Osteocyte (in vitro differentiated cells): Measurements from ENCODE around the gene ASTN2. TPM values are rescaled to one million over a fixed set of nuclear protein-coding genes. Genes with fewer than 3 reads are reported as not detected.
A peak's percentile ranks its signal among the peaks of the same experiment; 100 is the strongest.

ENCODE experiments used
- DNase-seq: peaks from one replicate; pipeline ENCODE4 v3.0.0; 2021; ENCODE audit warnings: mixed read lengths; ENCODE audit not compliant: unreplicated experiment; ENCODE audit errors: extremely low spot score
- H3K27ac Mint-ChIP-seq: one replicate; pipeline ENCODE4 v1.8.0; 2021; ENCODE audit warnings: mild to moderate bottlenecking, mixed read lengths; ENCODE audit not compliant: unreplicated experiment
- H3K27me3 Mint-ChIP-seq: one replicate; pipeline ENCODE4 v1.8.0; 2021; ENCODE audit warnings: mixed read lengths; ENCODE audit not compliant: unreplicated experiment
- H3K36me3 Mint-ChIP-seq: one replicate; pipeline ENCODE4 v1.8.0; 2021; ENCODE audit warnings: mixed read lengths; ENCODE audit not compliant: unreplicated experiment
- H3K4me1 Mint-ChIP-seq: one replicate; pipeline ENCODE4 v1.8.0; 2021; ENCODE audit warnings: mixed read lengths; ENCODE audit not compliant: unreplicated experiment
- H3K4me3 Mint-ChIP-seq: one replicate; pipeline ENCODE4 v1.8.0; 2021; ENCODE audit warnings: mild to moderate bottlenecking, moderate library complexity, mixed read lengths; ENCODE audit not compliant: unreplicated experiment
- H3K9me3 Mint-ChIP-seq: one replicate; pipeline ENCODE4 v1.8.0; 2021; ENCODE audit warnings: mixed read lengths; ENCODE audit not compliant: unreplicated experiment
- CTCF ChIP-seq: fragments of 200-600 bp; sonication (generic); IDR thresholded peaks from 2 replicates; pipeline ENCODE4 v1.5.0; 2021; ENCODE audit warnings: antibody characterized with exemption, mild to moderate bottlenecking, moderate library complexity
- total RNA-seq: library from RNA; stranded (reverse); gene quantifications from 2 replicates; pipeline ENCODE4 v1.2.1, GENCODE V29; 2021

ASTN2 gene
- total RNA-seq, 1 donor from 2014 or later, result 2.3 TPM

- peaks cover 43% of the 10 kb centered on the region for H3K27me3 Mint-ChIP-seq
- no peaks in the 10 kb centered on the region for H3K4me1 Mint-ChIP-seq
- DNase-seq, result no peak
- H3K4me3 Mint-ChIP-seq, result no peak overlapping the region
- no peaks in the 10 kb centered on the region for H3K36me3 Mint-ChIP-seq
- H3K27ac Mint-ChIP-seq, result no peak overlapping the region
- no peak for TF ChIP-seq CTCF
- no peaks in the 10 kb centered on the region for H3K9me3 Mint-ChIP-seq
Measured at GRCh38 chr9:116861321-116861720, 553.5 kb downstream of the ASTN2 start.

- Mint-ChIP-seq H3K36me3 (no peaks in the 10 kb centered on the region), H3K9me3 (no peaks in the 10 kb centered on the region), H3K4me1 (no peaks in the 10 kb centered on the region), H3K27ac (no peak overlapping the region), H3K27me3 (peaks cover 36% of the 10 kb centered on the region), H3K4me3 (no peak overlapping the region)
- peak; percentile 88 for TF ChIP-seq CTCF
- DNase-seq, result peak; percentile 88
Measured at GRCh38 chr9:116860509-116861120, 554.2 kb downstream of the ASTN2 start.

DNA sequence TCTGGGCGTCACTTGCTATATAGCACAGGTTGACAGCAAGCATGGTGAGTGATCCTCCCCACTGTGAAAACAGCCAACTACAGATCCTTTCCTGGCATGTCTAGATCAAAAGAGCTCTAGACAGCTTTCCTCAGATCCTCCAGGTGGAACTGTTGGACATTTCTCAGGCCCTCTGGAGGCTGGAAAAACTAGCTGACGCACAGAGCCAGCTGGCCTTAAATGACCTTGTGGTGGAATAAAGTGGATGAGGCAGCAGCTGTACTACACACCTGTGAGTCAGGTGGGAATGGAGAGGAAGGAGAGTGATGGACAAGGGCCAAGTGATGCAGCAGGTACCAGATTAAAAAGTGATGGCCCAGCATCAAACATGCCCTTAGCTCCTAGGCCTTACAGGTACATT lies 555.1 kb downstream of the ASTN2 start:
- Mint-ChIP-seq H3K27ac (no peak overlapping the region), H3K9me3 (no peaks in the 10 kb centered on the region), H3K36me3 (no peaks in the 10 kb centered on the region), H3K27me3 (peaks cover 42% of the 10 kb centered on the region), H3K4me3 (no peak overlapping the region), H3K4me1 (no peaks in the 10 kb centered on the region)
- TF ChIP-seq CTCF, result no peak
- DNase-seq, result no peak

- no peak overlapping the region for H3K4me3 Mint-ChIP-seq
- H3K9me3 Mint-ChIP-seq, result no peaks in the 10 kb centered on the region
- TF ChIP-seq CTCF, result no peak
- H3K27me3 Mint-ChIP-seq, result peaks cover 35% of the 10 kb centered on the region
- no peak overlapping the region for H3K27ac Mint-ChIP-seq
- DNase-seq, result no peak
- no peaks in the 10 kb centered on the region for H3K4me1 Mint-ChIP-seq
- no peaks in the 10 kb centered on the region for H3K36me3 Mint-ChIP-seq
Measured at GRCh38 chr9:116857321-116857720, 557.5 kb downstream of the ASTN2 start.

GRCh38 chr9:116855881-116856662 lies 558.8 kb downstream of the ASTN2 start:
- H3K27me3 Mint-ChIP-seq, result peaks cover 35% of the 10 kb centered on the region
- H3K36me3 Mint-ChIP-seq, result no peaks in the 10 kb centered on the region
- H3K27ac Mint-ChIP-seq, result no peak overlapping the region

More at GRCh38 chr9:116855881-116856662, 558.8 kb downstream of the ASTN2 start:
- DNase-seq, result no peak
- Mint-ChIP-seq H3K4me1 (no peaks in the 10 kb centered on the region), H3K4me3 (no peak overlapping the region), H3K9me3 (no peaks in the 10 kb centered on the region)
- TF ChIP-seq CTCF, result no peak
